ENCODE measurements around the gene NPW.

DNA sequence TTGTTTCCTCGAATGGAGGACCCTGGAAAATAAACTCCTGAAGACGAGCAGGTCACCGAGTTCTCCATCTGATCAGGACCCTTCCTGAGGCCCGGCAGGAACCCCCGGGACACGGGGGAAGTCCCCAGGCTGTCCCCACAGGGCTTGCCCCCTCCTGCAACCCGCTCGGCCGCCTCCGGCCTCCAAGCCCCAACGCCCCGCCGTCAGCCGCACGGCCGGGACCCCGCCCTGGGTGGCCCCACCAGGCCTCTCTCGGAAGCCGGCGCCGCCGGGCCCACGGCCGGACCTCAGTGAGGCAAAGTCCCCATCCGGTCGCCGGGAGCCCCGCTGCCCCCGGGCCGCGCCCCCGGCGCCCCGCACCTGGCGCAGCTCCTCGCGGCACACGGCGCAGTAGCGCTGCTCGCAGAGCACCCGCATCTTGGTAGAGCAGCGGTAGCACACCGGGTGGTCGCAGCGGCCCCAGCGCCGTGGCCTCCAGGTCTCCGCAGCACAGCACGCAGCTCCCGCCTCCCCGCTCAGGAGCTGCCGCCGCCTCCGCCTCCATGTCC, 10.3 kb upstream of the NPW start:
- TF ChIP-seq, protein P1, sequence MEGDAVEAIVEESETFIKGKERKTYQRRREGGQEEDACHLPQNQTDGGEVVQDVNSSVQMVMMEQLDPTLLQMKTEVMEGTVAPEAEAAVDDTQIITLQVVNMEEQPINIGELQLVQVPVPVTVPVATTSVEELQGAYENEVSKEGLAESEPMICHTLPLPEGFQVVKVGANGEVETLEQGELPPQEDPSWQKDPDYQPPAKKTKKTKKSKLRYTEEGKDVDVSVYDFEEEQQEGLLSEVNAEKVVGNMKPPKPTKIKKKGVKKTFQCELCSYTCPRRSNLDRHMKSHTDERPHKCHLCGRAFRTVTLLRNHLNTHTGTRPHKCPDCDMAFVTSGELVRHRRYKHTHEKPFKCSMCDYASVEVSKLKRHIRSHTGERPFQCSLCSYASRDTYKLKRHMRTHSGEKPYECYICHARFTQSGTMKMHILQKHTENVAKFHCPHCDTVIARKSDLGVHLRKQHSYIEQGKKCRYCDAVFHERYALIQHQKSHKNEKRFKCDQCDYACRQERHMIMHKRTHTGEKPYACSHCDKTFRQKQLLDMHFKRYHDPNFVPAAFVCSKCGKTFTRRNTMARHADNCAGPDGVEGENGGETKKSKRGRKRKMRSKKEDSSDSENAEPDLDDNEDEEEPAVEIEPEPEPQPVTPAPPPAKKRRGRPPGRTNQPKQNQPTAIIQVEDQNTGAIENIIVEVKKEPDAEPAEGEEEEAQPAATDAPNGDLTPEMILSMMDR (IDR thresholded peaks at IDR 0.05; ENCODE audit: low read depth, low read length, poor library complexity, severe bottlenecking), result no peak
- no peak for TF ChIP-seq EZH2phosphoT487 (IDR thresholded peaks at IDR 0.05; ENCODE audit: borderline replicate concordance, low read length)

All from DOHH2 (cell line).